Loucy (cell line): ENCODE measurements around the gene HS6ST2.

Experiments
- CTCF ChIP-seq: fragments of 200-600 bp; sonication (generic); conservative IDR thresholded peaks from 2 replicates; pipeline ENCODE4 v1.5.1; 2014; ENCODE audit warnings: mild to moderate bottlenecking, antibody characterized with exemption, low read length
- EZH2phosphoT487 ChIP-seq: fragments of 200-600 bp; IDR thresholded peaks from 2 replicates; pipeline ENCODE4 v1.6.1; 2018; ENCODE audit warnings: antibody characterized with exemption, mild to moderate bottlenecking, moderate library complexity, borderline replicate concordance

- TF ChIP-seq CTCF (no peak), EZH2phosphoT487 (no peak)
Measured at GRCh38 chrX:132664273-132664672, 294.2 kb downstream of the HS6ST2 start.
